Suprapubic skin (tissue), 4 donors: Measurements from ENCODE around the gene FHOD3.

ENCODE experiments used
- EP300 ChIP-seq: sonication (generic); formaldehyde crosslinking; IDR thresholded peaks from one replicate; pipeline ENCODE4 v1.6.1; 2017; ENCODE audit warnings: antibody characterized with exemption
- POLR2A ChIP-seq, 2 donors: fragments of 450-650 bp; IDR thresholded peaks; one replicate each; pipeline ENCODE4 v1.6.1; 2017; ENCODE audit warnings: antibody characterized with exemption in 2 of 2, mild to moderate bottlenecking in 2 of 2, moderate library complexity in 2 of 2
- POLR2AphosphoS5 ChIP-seq, 3 donors: sonication (generic); formaldehyde crosslinking; IDR thresholded peaks; one replicate each; pipeline ENCODE4 v1.6.1; 2017; ENCODE audit warnings: antibody characterized with exemption in 3 of 3
- TF ChIP-seq, protein P1 (sequence below), 2 donors: fragments of 200-600 bp in 1 of 2; fragments of 450-650 bp in 1 of 2; sonication (generic) in 1 of 2; IDR thresholded peaks; one replicate each; pipeline ENCODE4 v1.5.1; 2016 to 2019; ENCODE audit warnings: antibody characterized with exemption in 2 of 2, mild to moderate bottlenecking in 1 of 2, moderate library complexity in 1 of 2

DNA sequence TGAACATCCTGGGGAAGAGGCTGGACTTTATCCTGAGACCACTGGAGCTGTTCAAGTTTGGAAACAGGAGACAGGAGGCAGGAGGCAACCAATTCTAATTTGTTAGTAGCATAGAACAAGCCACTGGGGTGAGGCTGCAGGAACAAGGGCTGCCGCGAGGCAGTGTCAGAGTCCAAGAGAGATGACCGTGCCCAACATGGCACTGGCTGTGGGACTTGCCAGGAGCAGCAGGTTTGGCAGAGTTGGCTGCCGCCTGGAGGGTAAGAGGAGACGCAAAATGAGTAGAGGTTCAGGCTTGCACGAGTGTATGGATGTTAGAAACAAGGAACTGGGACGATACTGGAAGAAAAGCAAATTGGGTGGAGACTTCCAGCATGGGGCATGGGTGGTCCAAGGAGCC is 362.8 kb downstream of the FHOD3 start:
- TF ChIP-seq, protein P1, sequence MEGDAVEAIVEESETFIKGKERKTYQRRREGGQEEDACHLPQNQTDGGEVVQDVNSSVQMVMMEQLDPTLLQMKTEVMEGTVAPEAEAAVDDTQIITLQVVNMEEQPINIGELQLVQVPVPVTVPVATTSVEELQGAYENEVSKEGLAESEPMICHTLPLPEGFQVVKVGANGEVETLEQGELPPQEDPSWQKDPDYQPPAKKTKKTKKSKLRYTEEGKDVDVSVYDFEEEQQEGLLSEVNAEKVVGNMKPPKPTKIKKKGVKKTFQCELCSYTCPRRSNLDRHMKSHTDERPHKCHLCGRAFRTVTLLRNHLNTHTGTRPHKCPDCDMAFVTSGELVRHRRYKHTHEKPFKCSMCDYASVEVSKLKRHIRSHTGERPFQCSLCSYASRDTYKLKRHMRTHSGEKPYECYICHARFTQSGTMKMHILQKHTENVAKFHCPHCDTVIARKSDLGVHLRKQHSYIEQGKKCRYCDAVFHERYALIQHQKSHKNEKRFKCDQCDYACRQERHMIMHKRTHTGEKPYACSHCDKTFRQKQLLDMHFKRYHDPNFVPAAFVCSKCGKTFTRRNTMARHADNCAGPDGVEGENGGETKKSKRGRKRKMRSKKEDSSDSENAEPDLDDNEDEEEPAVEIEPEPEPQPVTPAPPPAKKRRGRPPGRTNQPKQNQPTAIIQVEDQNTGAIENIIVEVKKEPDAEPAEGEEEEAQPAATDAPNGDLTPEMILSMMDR (IDR thresholded peaks at IDR 0.05) = no peak
- TF ChIP-seq EP300 = no peak
- no peak for TF ChIP-seq POLR2A (IDR thresholded peaks at IDR 0.05)
- no peak for TF ChIP-seq POLR2AphosphoS5 (IDR thresholded peaks at IDR 0.05)
